ENCODE data around the gene GRB10. TPM values are rescaled to one million over a fixed set of nuclear protein-coding genes. Genes with fewer than 3 reads are reported as not detected.

The GRB10 gene
- polyA plus RNA-seq, 1 donor from 2014 or later, result 78.4 TPM

DNA sequence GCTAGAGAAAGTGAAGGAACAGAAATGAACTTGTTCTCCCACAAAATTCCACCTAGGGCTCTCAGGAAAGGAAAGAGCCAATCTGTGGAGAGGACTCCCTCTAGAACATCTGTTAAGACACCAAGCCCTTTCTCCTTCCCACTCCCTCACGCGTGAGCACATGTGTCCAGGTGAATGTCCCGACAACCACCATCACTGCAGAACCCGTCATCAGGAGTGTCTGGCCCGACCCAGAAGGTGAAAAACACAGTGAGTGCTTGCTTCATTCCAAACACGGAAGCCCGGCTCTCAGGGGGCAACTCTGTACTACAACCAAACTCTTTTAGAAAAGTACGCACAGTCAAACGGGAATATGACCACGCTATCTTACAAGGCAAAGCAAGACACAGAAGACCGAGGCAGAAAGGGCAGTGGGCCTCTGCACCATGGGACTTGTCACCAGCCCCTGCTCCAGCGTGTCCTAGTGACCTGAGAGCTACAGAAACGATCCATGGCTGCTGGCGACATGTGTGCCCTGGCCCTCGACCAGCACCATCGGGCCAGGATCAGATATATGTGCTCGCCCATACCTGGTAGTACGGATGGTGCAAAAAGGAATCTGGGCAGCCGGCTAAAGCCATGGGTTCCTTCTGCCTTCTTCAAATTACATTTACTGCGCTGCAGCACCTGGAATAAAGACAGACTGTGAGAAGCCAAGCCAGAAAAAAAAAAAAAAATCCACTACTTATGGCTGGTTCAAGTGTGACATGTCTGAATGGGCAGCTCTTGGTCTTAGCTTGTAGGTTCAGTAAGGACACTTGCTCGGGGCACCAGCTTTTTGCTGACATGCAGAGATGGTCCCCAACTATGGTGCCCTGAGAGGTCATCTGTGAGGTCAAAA, 50.8 kb downstream of the GRB10 start:
- H3K9ac ChIP-seq (ENCODE audit: low read length), result no peak overlapping the region
- no peak overlapping the region for H3K4me3 ChIP-seq (ENCODE audit: low read length)
- no peaks in the 10 kb centered on the region for H3K27me3 ChIP-seq (ENCODE audit: insufficient read depth, low read depth, low read length)
- no peak overlapping the region for H3K27ac ChIP-seq (ENCODE audit: low read length)
- no peak overlapping the region for H2AFZ ChIP-seq (ENCODE audit: low read depth, low read length)
- H3K4me2 ChIP-seq (ENCODE audit: low read length), result no peak overlapping the region
- H3F3A ChIP-seq (ENCODE audit: insufficient read depth, low read length, poor library complexity, severe bottlenecking), result no peaks in the 10 kb centered on the region
- no peaks in the 10 kb centered on the region for H3K9me2 ChIP-seq (ENCODE audit: insufficient read depth, low read length)
- no peaks in the 10 kb centered on the region for H3K36me3 ChIP-seq (ENCODE audit: insufficient read depth, low read length)
- TF ChIP-seq, protein P1, sequence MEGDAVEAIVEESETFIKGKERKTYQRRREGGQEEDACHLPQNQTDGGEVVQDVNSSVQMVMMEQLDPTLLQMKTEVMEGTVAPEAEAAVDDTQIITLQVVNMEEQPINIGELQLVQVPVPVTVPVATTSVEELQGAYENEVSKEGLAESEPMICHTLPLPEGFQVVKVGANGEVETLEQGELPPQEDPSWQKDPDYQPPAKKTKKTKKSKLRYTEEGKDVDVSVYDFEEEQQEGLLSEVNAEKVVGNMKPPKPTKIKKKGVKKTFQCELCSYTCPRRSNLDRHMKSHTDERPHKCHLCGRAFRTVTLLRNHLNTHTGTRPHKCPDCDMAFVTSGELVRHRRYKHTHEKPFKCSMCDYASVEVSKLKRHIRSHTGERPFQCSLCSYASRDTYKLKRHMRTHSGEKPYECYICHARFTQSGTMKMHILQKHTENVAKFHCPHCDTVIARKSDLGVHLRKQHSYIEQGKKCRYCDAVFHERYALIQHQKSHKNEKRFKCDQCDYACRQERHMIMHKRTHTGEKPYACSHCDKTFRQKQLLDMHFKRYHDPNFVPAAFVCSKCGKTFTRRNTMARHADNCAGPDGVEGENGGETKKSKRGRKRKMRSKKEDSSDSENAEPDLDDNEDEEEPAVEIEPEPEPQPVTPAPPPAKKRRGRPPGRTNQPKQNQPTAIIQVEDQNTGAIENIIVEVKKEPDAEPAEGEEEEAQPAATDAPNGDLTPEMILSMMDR (IDR thresholded peaks at IDR 0.05; ENCODE audit: poor library complexity, severe bottlenecking), result no peak
- TF ChIP-seq, protein P2, sequence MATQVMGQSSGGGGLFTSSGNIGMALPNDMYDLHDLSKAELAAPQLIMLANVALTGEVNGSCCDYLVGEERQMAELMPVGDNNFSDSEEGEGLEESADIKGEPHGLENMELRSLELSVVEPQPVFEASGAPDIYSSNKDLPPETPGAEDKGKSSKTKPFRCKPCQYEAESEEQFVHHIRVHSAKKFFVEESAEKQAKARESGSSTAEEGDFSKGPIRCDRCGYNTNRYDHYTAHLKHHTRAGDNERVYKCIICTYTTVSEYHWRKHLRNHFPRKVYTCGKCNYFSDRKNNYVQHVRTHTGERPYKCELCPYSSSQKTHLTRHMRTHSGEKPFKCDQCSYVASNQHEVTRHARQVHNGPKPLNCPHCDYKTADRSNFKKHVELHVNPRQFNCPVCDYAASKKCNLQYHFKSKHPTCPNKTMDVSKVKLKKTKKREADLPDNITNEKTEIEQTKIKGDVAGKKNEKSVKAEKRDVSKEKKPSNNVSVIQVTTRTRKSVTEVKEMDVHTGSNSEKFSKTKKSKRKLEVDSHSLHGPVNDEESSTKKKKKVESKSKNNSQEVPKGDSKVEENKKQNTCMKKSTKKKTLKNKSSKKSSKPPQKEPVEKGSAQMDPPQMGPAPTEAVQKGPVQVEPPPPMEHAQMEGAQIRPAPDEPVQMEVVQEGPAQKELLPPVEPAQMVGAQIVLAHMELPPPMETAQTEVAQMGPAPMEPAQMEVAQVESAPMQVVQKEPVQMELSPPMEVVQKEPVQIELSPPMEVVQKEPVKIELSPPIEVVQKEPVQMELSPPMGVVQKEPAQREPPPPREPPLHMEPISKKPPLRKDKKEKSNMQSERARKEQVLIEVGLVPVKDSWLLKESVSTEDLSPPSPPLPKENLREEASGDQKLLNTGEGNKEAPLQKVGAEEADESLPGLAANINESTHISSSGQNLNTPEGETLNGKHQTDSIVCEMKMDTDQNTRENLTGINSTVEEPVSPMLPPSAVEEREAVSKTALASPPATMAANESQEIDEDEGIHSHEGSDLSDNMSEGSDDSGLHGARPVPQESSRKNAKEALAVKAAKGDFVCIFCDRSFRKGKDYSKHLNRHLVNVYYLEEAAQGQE (IDR thresholded peaks at IDR 0.05; ENCODE audit: borderline replicate concordance), result no peak
- TF ChIP-seq RAD21 (conservative IDR thresholded peaks at IDR 0.05), result no peak
- no peak for TF ChIP-seq SMC3 (conservative IDR thresholded peaks at IDR 0.05; ENCODE audit: poor library complexity)
- TF ChIP-seq POLR2AphosphoS5 (IDR thresholded peaks at IDR 0.05), result no peak
- H3K79me2 ChIP-seq (replicated peaks; ENCODE audit: insufficient read depth, low read length), result peaks cover 52% of the 10 kb centered on the region
- H4K20me1 ChIP-seq (ENCODE audit: insufficient read depth), result no peaks in the 10 kb centered on the region
- no peaks in the 10 kb centered on the region for H3K9me3 ChIP-seq (ENCODE audit: low read length)

DNA sequence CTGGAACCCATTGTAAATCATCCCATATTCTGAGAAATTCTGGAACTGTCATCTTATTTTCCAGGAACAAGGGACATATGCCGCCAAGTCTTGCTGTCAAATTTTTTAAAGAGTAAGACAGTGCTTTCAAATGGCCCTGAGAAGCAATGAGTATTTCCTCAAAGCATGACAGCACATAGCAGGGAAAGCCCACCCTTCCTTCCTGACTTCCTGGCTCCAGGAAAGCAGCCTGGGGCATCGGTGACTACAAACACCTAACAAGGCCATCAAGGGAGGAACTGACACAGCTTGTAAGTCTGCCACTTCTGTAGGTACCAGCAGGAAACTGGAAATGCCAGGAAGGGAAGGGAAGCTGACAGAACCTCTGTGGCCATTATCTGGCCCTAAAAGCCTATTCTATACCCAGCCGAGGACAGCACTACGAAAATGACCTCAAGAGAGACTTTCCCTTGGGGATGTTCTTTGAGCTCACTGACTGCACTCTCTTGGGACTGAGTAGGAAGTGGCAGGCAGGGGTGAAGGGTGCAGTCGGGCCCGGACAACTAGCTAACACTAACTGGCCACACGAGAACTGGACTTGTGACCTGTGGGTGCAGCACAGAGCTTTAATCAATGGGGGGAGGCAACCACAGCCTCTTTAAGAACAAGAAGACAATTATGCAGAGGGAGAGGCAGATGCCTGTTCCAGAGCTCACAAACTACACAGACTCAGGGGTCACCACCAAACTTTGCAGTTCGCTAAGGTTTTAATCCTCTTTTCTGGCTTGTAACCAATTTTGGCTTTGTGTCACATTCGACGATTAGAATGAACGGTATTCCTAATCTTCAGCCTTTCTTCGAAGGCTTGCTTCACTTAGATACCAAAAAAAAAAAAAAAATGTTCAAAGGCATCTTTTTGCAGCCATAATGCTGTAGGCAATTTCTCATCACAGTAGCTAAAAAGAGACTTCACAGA, 52.0 kb downstream of the GRB10 start:
- Histone ChIP-seq H3K4me2 (ENCODE audit: low read length) (no peak overlapping the region), H3K27ac (ENCODE audit: low read length) (no peak overlapping the region), H2AFZ (ENCODE audit: low read depth, low read length) (no peak overlapping the region), H3K4me3 (ENCODE audit: low read length) (no peak overlapping the region), H3K36me3 (ENCODE audit: insufficient read depth, low read length) (no peaks in the 10 kb centered on the region), H3K9me2 (ENCODE audit: insufficient read depth, low read length) (no peaks in the 10 kb centered on the region), H3K79me2 (replicated peaks; ENCODE audit: insufficient read depth, low read length) (peaks cover 48% of the 10 kb centered on the region), H3F3A (ENCODE audit: insufficient read depth, low read length, poor library complexity, severe bottlenecking) (no peaks in the 10 kb centered on the region), H3K9ac (ENCODE audit: low read length) (no peak overlapping the region), H3K27me3 (ENCODE audit: insufficient read depth, low read depth, low read length) (no peaks in the 10 kb centered on the region), H4K20me1 (ENCODE audit: insufficient read depth) (no peaks in the 10 kb centered on the region), H3K9me3 (ENCODE audit: low read length) (no peaks in the 10 kb centered on the region)
- TF ChIP-seq, protein P1 (IDR thresholded peaks at IDR 0.05; ENCODE audit: poor library complexity, severe bottlenecking), result no peak
- TF ChIP-seq SMC3 (conservative IDR thresholded peaks at IDR 0.05; ENCODE audit: poor library complexity), result no peak
- no peak for TF ChIP-seq RAD21 (conservative IDR thresholded peaks at IDR 0.05)
- no peak for TF ChIP-seq MXI1 (conservative IDR thresholded peaks at IDR 0.05; ENCODE audit: poor library complexity, severe bottlenecking)
- no peak for TF ChIP-seq POLR2AphosphoS5 (IDR thresholded peaks at IDR 0.05)
- TF ChIP-seq, protein P2 (IDR thresholded peaks at IDR 0.05; ENCODE audit: borderline replicate concordance), result no peak
- TF ChIP-seq EZH2 (IDR thresholded peaks at IDR 0.05; ENCODE audit: borderline replicate concordance, insufficient read depth, low read length, poor library complexity, severe bottlenecking), result no peak
- TF ChIP-seq EP300 (conservative IDR thresholded peaks at IDR 0.05; ENCODE audit: poor library complexity, severe bottlenecking), result no peak
- no peak for TF ChIP-seq TAF1 (IDR thresholded peaks at IDR 0.05; ENCODE audit: low read depth)
